GM04504 (cell line): ENCODE results near the gene FOXN4.

ENCODE experiments used
- DNase-seq: peaks from one replicate; pipeline ENCODE4 v3.0.0-alpha.2; 2012; ENCODE audit warnings: low read depth

The FOXN4 gene

GRCh38 chr12:109304485-109304884 is 4.6 kb downstream of the FOXN4 start:
- DNase-seq, result no peak

GRCh38 chr12:109302770-109303169 is 6.3 kb downstream of the FOXN4 start:
- no peak for DNase-seq

GRCh38 chr12:109302358-109302757 is 6.7 kb downstream of the FOXN4 start:
- DNase-seq, result no peak

- DNase-seq, result no peak
Measured at GRCh38 chr12:109301643-109302168, 7.4 kb downstream of the FOXN4 start.

GRCh38 chr12:109299849-109300248 is 9.2 kb downstream of the FOXN4 start:
- no peak for DNase-seq

GRCh38 chr12:109296431-109296830 is 12.7 kb downstream of the FOXN4 start:
- DNase-seq, result no peak

- no peak for DNase-seq
Measured at GRCh38 chr12:109295764-109296425, 13.2 kb downstream of the FOXN4 start.

GRCh38 chr12:109294286-109294796 is 14.7 kb downstream of the FOXN4 start:
- DNase-seq, result no peak

GRCh38 chr12:109293106-109293505 is 16.0 kb downstream of the FOXN4 start:
- no peak for DNase-seq

- no peak for DNase-seq
Measured at GRCh38 chr12:109292342-109292711, 16.8 kb downstream of the FOXN4 start.

GRCh38 chr12:109291521-109292341 is 17.4 kb downstream of the FOXN4 start:
- DNase-seq, result peak; percentile 30

GRCh38 chr12:109291117-109291516 is 18.0 kb downstream of the FOXN4 start:
- DNase-seq, result no peak

- DNase-seq, result no peak
Measured at GRCh38 chr12:109290061-109290460, 19.0 kb downstream of the FOXN4 start.

- DNase-seq, result no peak
Measured at GRCh38 chr12:109289551-109289950, 19.5 kb downstream of the FOXN4 start.

GRCh38 chr12:109289004-109289403 is 20.1 kb downstream of the FOXN4 start:
- no peak for DNase-seq

GRCh38 chr12:109288571-109288970 is 20.5 kb downstream of the FOXN4 start:
- DNase-seq, result no peak

GRCh38 chr12:109287811-109288469 is 21.1 kb downstream of the FOXN4 start:
- DNase-seq, result no peak

GRCh38 chr12:109287181-109287580 is 21.9 kb downstream of the FOXN4 start:
- no peak for DNase-seq

- no peak for DNase-seq
Measured at GRCh38 chr12:109286652-109287051, 22.4 kb downstream of the FOXN4 start.

- no peak for DNase-seq
Measured at GRCh38 chr12:109286252-109286651, 22.8 kb downstream of the FOXN4 start.

- DNase-seq, result no peak
Measured at GRCh38 chr12:109284392-109284791, 24.7 kb downstream of the FOXN4 start.

GRCh38 chr12:109281452-109281851 is 27.6 kb downstream of the FOXN4 start:
- no peak for DNase-seq

- no peak for DNase-seq
Measured at GRCh38 chr12:109279525-109279924, 29.6 kb downstream of the FOXN4 start.
